GM21717 (cell line): Measurements from ENCODE around the gene DIPK1B.
"Not testable (repeated sequence)": the region's sequence is repeated elsewhere in the genome, so short reads cannot be mapped to it uniquely, and the experiment has no call there.

Source experiments
- ATAC-seq: cut with Tn5 transposase; IDR thresholded peaks from one replicate; pipeline ENCODE4 v1.9.1; 2021; ENCODE audit warnings: mild to moderate bottlenecking, moderate library complexity; ENCODE audit not compliant: unreplicated experiment

Gene DIPK1B

DNA sequence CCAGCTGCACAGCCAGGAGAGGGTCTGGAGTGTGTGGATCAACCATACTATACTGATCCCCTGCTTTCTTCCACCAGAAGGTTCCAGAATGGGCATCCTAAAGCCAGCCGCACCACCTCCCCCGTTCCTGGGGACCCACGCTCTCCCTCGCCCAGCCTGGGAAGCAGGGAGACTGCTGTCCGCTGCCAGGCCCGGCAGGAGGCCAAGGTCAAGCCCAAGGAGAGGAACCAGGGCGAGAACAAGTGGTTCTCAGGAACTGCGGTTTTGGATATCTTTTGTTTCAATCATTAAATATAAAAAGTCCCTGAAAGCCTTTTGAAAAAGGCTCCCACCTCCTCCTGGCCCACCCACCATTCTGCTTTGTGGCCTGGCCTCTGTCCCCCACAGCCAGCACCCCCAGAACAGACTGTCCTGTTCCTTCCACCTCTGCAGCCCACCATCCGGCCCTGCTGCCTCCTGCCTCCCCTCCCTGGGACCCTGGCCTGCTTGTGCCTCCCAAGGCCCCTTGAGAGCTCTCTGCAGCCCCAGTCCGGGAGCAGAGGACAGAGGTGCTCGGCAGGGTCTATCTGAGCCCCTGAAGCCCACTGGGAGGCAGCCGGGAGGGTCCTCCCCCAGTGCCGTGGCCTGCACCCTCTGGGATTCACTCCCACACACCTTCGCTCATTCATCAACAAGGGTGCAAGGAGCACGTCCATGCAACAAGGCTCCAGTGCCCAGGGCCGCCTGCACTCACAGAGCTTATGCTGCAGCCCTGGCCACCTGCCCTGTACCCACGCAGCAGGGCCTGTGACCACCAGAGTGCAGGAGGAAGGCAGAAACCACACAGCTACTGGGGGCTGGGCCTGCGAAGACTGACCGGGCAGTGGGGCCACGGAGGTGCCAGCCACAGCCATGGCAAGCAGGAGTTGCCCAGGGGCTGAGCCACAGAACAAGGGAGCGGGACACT lies 36.6 kb downstream of the DIPK1B start:
- no peak for ATAC-seq

DNA sequence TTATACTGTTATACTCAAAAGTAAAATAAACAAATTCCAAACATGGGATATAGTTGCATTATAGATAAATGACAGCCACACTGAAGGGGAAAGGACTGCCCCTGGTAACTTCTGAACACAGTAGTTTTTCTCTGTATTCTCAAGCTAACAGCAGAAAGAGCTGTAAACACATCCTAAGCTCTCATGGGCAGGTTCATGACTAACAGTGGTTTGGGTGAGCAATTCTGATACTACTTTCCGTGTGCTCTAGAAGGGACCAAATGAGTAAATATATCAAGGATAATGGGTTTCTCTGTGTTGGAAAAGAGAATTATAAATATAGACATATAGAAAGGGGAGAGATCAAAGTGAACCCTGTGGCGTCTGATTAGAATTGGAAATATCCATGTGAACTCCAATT lies 38.2 kb downstream of the DIPK1B start:
- no peak for ATAC-seq

DNA sequence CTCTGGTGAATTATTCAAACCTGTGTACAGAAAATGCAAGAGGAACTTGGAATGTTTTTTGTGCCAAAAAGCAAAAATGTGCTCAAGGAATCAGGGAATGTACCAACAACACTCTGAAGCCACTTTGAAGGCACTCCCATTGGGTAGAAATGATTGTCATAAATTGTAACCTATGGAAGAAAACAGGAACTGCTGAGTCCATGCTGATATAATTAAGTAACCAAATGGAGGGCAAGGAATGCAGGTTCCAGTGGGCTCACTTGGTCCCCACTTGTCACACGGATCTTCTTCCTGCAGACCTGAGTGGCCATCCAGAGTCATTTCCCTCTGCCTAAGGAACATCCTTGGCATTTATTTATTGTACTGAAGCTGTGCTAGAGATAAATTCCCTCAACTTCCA lies 38.9 kb downstream of the DIPK1B start:
- ATAC-seq = no peak

DNA sequence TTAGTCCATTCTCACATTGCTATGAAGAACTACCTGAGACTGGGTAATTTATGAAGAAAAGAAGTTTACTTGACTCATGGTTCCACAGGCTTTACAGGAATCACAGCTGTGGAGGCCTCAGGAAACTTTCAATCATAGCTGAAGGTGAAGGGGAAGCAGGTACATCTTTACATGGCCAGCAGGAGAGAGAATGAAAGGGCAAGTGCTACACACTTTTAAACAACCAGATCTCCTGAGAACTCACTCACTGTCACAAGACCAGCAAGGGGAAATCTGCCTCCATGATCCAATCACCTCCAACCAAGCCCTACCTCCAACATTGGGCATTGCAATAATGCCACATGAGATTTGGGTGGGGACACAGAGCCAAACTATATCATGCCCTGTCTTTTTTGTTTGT lies 39.4 kb downstream of the DIPK1B start:
- ATAC-seq = no peak

DNA sequence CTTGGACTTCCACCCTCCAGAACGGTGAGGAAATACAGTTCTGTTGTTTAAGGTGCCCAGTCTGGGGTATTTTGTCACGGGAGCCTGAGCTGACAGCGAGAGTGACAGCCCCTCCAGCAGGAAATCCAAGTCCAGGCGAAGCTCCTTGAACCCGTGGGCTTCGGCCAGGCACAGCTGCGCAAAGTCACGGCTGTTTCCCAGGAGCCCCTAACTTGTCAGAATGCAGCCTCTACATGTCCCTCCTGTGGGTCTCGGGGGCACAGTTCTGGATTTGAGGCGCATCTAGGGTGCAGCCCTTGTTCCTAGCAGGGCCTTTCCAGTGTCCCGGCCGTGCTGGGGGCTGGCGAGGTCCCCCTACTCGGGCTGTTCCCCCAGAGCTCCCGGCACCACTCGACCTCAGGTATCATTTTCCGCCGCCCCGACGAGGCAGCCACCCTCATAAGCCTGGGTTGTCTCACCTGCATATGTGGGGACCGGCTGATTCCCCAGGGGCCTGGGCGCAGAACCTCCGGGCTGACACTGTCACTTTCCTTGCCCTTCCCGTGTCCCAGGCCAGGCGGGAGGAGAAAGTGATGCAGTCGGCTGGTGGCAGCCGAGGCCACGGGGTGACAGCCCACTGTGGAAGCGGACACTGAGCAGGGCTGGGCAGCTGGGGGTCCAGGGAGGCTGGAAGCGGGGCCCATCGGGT lies 41.1 kb downstream of the DIPK1B start:
- no peak for ATAC-seq

DNA sequence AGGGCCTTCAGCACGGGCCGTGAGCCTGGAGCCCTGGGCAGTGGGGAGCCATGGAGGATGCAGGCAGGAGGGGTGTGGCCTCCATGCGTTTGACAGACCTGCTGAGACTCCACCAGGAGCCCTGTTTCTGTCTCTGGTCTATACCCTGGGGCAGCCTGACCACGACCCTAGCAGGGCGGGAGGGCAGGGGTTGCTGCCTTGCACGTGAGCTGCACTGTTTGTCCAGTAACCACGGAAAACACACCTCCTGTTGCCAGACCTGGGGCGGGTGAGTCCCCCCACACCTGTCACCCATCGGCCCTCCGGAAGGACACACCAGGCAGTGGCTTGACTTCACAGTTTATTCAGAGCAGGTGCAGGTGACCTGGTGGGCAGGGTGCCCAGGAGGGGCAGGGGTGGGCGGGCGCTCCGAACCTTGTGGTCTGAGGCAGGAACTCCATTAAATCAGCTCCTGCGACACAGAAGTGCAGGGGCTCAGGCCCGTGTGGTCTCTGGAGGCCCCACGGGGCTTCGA lies 41.7 kb downstream of the DIPK1B start:
- no peak for ATAC-seq

DNA sequence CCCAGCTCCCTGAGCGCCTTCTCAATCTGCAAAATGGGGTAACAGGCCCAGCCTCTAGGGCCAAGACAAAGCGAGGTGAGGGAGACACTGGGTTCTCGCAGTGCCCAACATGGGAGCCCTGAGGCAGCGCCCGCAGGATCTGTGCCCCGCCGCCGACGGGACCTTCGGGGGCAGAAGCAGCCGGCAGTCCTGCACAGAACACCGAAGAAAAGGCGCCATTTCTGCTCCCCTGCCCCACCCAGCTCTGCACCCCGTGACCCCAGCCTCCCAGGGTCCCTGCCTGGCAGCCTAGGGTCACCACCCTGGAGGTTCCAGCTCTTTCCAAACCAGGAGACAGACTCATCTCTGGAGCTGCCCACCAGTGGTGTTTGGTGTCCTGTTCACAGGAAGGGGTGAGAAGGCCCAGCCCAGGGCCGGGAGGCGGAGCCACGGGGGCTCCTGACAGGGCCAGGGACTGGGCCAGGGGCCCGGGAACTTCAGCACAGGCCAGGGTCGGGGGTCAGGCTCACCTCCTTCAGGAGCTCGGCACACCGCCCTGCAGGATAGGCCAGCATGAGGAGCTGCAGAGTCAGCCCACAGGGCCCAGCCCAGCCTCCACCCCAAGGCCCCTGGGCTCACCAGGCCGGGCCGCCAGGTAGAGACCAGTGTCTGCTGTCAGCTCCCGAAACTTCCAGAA lies 42.4 kb downstream of the DIPK1B start:
- no peak for ATAC-seq

DNA sequence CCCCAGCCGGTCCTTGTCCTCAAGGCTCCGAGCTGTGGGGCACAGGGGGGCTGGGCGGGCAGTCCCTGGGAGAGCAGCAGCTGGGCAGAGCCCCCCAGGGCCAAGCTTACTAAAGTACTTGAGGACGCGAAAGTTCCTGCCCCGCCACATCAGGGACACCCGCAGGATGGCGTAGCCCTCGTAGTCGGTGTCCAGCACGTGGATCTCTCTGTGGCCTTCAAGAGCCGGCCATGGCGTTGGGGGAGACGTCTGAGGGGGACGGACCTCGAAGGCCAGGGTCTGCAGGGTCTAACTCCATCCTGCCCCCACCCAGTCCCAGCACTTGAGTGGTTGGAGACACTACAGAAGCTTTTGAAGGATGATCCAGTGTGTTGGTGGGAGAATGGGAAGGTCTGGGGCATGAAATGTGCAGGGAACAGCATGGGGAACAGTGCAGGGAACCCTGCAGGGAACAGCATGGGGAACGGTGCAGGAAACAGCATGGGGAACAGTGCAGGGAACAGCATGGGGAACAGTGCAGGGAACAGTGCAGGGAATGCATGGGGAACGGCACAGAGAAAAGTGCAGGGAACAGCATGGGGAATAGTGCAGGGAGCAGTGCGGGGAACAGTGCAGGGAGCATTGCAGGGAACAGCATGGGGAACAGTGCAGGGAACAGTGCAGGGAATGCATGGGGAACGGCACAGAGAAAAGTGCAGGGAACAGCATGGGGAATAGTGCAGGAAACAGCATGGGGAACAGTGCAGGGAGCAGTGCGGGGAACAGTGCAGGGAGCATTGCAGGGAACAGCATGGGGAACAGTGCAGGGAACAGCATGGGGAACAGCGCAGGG lies 43.1 kb downstream of the DIPK1B start:
- not testable (repeated sequence) for ATAC-seq

DNA sequence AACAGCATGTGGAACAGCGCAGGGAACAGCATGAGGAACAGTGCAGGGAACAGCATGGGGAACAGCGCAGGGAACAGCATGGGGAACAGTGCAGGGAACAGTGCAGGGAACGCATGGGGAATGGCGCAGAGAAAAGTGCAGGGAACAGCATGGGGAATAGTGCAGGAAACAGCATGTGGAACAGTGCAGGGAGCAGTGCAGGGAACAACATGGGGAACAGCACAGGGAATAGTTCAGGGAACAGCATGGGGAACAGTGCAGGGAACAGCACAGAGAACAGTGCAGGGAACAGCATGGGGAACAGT lies 43.7 kb downstream of the DIPK1B start:
- ATAC-seq = no peak

DNA sequence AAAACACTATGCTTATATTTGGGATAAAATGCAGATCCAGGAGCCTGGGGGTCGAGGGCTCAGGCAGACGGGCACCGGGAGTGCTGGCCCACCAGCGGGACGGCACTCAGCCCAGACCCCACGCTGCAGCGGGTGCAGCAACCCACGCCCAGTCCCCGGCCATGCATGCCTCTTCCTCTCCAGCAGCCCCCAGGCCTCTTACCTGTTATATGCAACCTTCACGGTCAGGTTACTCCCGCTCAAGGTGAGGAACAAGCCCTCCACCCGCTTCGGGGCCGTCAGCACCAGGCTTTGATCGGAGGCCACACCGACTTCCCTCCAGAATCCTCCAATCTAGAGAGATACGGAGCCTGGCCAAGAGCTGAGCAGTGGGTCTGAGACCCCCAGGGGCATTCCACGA lies 44.5 kb downstream of the DIPK1B start:
- no peak for ATAC-seq

DNA sequence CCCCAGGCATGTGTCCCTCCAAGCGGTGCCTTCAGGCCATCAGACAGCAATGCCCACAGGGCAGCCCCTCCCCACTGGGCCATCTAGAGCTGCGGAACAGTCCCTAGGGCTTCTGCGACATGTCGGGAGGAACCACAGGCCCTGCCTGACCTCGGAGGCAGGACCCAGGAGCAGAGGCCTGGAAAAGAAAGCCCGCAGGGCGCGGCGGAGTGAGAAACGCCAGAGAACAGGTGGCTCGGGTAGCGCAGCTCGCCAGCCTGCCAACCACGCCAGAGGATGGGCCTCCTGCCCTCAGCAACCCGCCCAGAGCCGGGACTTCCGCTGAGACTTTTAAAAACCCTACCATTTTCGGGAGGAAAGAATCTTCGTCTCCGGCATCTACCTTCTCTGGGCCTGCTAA lies 45.0 kb downstream of the DIPK1B start:
- ATAC-seq = no peak

DNA sequence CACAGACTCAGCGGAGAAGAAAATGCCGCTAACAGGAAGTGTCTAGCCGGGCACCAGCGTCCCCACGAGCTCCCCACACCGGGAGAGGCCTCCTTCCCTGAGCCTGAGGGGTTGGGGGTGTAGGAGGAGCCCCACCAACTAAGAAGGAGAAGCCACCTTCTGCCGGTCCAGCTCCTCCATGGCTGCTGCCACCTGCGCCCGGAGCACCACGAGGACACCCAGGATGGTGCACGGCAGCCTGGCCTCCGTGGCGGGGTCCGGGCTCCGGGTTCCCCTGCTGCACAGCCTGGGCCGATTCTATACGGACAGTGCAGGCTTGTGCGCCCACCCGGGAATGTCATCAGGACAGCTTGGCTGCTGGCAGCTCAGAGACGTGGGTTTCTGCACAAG lies 45.4 kb downstream of the DIPK1B start:
- no peak for ATAC-seq

DNA sequence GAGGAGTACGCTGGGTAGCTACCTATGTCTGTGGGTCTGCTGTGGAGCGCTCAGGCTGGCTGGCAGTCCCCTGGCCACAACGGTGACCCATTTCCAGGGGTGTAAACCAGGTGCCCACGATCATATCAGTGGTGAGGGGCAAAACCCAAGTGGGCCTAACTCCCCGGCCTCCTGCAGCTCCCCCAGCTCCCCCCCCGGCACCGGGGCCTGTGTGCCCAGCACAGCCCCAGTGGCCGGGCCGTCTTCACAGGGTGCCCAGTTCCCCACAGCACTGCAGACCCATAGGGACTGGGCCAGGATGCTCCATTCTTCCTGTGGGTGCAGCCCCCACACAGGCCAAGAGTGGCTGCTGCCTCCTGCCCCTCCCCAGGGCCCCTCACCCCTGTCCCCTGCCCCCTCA lies 46.6 kb downstream of the DIPK1B start:
- ATAC-seq = no peak

DNA sequence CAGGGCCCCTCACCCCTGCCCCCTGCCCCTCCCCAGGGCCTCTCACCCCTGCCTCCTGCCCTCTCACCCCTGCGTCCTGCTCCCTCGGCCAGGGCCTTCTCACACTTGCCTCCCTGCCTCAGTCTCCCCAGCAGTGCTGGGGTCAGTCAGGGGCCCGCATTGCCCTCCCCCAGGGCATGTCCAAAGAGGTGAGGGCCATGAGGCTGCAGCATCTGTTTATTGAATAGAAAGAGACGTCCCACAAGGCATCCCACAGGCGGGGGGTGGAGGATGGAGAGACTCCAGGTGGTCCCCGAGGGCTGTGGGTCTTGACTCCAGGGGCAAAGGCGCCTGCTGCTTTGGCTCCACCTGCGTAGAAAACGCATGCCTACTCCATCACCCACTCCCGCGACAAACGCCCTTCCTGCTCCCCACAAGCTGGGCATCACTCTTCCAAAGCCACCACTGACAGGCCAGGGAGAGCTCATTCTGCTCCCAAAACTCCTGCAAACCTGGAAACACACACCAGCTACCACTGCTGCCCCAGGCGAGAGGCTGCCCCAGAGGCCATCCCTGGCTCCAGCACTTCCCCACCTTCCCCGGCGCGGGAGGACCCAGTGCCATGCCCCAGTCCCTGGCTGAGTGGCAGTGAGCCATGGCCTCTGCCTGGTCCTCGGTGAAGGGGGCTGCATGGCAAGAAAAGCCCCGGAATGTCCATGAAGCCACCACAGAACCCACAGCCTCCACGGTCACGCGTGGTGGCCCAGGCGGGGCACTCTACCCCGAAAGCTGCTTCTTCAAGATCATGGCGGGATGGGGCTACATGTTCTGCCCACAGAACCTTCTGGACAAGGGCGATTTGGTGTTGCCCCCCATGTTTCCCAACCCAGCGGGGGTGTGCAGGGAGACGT lies 47.3 kb downstream of the DIPK1B start:
- ATAC-seq = no peak

DNA sequence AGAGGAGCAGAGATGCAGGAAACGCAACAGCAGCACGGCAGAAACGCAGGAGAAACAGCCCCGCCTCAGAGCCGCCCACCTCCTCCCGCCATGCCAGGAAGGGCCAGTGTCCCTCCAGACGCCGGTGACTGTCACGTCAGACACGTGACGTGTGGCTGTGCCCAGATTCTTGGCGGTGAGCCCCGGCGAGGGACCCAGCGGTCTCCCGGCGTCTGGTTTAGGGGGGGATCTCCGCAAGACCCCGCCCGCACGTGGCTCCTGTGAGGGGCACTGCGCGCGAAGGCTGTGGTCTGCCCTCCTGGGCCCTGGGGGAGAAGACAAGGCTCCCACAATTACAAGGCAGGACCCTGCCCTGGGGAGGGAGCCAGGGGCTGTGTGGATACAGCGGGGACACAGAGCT lies 48.1 kb downstream of the DIPK1B start:
- ATAC-seq = no peak

DNA sequence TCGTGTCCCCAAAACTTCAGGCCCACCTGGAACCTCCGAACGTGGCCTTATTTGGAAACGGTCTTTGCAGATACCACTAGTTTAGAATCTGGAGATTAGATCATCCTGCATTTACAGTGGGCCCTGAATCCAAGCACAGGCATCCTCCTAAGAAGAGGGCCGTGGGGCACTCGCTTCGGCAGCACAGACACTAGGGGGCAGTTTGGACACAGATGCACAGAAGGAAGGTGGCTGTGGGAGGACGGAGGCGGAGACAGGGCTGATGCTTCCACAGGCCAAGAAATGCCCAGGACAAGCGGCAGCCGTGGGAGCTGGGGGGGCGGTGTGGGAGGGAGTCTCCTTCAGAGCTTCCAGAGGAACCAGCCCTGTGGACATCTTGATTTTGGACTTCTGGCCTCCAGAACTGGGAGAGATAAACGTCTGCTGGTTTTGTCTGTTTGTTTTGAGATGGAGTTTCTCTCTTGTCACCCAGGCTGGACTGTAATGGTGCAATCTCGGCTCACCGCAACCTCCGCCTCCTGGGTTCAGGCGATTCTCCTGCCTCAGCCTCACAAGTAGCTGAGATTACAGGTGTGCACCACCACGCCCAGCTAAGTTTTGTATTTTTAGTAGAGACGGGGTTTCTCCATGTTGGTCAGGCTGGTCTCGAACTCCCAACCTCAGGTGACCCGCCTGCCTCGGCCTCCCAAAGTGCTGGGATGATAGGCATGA lies 48.6 kb downstream of the DIPK1B start:
- ATAC-seq = not testable (repeated sequence)

DNA sequence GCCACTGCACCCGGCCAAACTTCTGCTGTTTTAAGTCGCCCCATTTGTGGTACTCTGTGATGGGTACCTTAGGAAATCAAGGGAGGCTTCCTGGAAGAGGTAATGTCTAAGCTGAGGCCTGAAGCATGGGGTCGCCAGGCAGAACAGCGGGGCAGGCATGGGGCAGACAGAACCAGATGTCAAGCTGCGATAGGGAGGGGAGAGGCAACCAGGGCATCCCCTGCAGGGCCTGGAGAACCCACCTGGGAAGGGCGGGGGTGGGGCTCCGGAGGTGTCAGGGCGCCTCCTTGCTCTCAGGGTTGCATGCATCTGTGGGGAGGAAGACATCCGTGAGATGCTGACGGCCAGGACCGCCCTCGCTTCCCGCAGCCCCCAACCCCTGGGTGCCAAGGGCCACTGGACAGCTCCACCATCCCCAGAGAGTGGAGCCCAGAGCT lies 49.2 kb downstream of the DIPK1B start:
- no peak for ATAC-seq

DNA sequence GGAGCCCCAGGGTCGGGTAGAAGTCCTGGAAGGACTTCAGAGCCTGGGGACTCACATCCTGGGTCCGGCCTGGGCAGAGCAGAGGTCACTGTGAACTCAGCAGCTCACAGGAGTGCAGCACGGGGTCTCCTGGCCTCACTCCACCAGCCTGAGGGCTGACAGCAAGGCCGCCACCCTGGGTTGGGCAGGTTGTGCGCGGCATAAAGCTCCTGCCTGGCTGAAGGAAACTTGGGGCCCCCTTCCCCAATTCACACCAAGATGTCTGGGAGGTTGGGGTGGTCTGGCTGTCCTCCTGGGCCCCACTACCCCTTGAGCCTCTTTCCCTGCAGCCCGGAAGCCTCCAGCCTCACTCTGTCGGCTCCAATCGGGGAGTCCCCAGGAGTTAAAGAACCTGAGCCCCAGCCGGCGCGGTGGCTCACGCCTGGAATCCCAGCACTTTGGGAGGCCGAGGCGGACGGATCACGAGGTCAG lies 49.9 kb downstream of the DIPK1B start:
- no peak for ATAC-seq
